AG04449 (cell line): ENCODE measurements around the gene MS4A12.
"Not testable (repeated sequence)": the region's sequence is repeated elsewhere in the genome, so short reads cannot be mapped to it uniquely, and the experiment has no call there.

Source experiments
- CTCF ChIA-PET: fragments of 350-600 bp; formaldehyde crosslinking; extraction: SDS; loops from one replicate; lab custom pipeline; 2021; ENCODE audit warnings: antibody characterized with exemption; lab: Yijun Ruan, JAX
- POLR2A ChIA-PET: fragments of 400-600, 350-600 bp; formaldehyde crosslinking; extraction: SDS; loops from one replicate; lab custom pipeline; 2020; ENCODE audit warnings: antibody characterized with exemption, inconsistent platforms; lab: Yijun Ruan, JAX
- DNase-seq: peaks from one replicate; pipeline ENCODE4 v3.0.0-alpha.2; 2010; ENCODE audit warnings: low read depth, low spot score
- H3K4me3 ChIP-seq: 2 replicates; pipeline ENCODE4 v1.5.1; 2011; ENCODE audit warnings: low read depth, mild to moderate bottlenecking, control low read depth, low read length
- TF ChIP-seq, protein P1 (sequence below): IDR thresholded peaks from one replicate; pipeline ENCODE4 v1.5.1; 2011; ENCODE audit warnings: mild to moderate bottlenecking, moderate library complexity, low read length, control low read depth, inconsistent platforms; ENCODE audit not compliant: insufficient read depth; ENCODE audit errors: missing control alignments

Gene MS4A12

DNA sequence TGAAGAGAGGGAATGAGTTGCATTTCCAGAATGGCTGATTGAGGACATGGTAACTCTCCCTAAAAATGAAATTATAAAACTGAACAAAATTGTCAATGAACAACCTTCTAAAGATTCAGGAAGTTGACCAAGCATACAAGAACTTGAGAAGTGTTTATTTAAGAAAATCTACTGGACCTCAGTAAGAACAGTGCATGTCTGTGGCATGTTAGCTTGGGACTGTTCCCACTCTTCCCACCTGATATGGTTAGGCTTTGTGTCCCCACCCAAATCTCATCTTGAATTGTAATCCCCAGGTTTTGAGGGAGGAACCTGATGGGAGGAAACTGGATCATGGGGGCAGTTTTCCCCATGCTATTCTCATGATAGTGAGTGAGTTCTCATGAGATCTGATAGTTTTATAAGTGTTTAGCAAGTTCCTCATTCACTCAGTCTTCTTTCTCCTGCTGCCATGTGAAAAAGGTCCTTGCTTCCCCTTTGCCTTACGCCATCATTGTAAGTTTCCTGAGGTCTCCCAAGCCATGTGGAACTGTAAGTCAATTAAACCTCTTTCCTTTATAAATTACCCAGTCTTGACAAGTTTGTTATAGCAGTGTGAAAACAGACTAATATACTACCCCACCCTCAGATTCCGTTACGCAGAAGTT, 38.0 kb downstream of the MS4A12 start:
- ChIA-PET CTCF (no interaction called here), POLR2A (no interaction called here)
- DNase-seq, result no peak
- H3K4me3 ChIP-seq, result no peak overlapping the region
- TF ChIP-seq, protein P1, sequence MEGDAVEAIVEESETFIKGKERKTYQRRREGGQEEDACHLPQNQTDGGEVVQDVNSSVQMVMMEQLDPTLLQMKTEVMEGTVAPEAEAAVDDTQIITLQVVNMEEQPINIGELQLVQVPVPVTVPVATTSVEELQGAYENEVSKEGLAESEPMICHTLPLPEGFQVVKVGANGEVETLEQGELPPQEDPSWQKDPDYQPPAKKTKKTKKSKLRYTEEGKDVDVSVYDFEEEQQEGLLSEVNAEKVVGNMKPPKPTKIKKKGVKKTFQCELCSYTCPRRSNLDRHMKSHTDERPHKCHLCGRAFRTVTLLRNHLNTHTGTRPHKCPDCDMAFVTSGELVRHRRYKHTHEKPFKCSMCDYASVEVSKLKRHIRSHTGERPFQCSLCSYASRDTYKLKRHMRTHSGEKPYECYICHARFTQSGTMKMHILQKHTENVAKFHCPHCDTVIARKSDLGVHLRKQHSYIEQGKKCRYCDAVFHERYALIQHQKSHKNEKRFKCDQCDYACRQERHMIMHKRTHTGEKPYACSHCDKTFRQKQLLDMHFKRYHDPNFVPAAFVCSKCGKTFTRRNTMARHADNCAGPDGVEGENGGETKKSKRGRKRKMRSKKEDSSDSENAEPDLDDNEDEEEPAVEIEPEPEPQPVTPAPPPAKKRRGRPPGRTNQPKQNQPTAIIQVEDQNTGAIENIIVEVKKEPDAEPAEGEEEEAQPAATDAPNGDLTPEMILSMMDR, result no peak

DNA sequence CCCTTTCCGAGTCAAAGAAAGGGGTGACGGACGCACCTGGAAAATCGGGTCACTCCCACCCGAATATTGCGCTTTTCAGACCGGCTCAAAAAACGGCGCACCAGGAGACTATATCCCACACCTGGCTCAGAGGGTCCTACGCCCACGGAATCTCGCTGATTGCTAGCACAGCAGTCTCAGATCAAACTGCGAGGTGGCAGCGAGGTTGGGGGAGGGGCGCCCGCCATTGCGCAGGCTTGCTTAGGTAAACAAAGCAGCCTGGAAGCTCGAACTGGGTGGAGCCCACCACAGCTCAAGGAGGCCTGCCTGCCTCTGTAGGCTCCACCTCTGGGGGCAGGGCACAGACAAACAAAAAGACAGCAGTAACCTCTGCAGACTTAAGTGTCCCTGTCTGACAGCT, 39.8 kb downstream of the MS4A12 start:
- CTCF ChIA-PET, result not testable (repeated sequence)

DNA sequence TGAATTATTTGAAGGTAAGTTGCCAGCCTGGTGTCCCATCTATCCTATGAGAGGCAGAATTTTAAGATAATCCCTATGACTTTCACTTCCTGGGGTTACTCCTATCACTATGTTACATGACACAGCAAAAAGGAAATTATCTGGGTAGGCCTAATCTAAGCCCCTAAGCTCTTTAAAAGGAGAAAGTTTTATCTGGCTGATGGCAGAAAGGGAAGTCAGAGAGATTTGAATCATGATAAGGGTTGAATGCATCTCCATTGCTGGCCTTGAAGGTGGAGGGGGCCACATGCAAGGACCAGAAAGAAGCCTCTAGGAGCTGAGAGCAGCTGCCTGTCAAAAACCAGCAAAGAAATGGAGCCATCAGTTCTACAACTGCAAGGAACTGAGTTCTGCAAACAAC, 46.0 kb downstream of the MS4A12 start:
- DNase-seq, POLR2A ChIA-PET, CTCF ChIA-PET, H3K4me3 ChIP-seq: not testable (repeated sequence)

More for the DNA sequence above, 39.8 kb downstream of the MS4A12 start:
- DNase-seq, H3K4me3 ChIP-seq, POLR2A ChIA-PET: not testable (repeated sequence)

DNA sequence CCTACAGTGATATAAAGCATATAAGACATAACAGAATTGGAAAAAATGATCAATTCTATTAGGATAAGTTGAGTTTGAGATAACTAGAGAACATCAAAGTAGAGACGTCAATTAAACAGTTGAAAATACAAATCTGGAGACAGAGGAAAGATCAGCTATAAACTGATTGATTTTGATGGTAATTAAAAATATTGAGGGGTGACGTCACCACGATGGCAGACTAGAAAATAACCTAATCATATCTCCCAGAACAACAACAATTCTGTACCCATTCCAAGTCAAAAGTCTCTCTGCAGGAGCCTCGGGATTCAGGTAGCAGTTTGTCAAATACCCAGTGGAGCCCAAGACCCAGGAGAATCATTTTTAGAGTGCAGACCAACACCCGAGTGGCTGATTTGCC, 51.5 kb downstream of the MS4A12 start:
- H3K4me3 ChIP-seq, result no peak overlapping the region
- ChIA-PET POLR2A (no interaction called here), CTCF (no interaction called here)
- no peak for DNase-seq
- TF ChIP-seq, protein P1, result no peak
